22Rv1 (cell line): ENCODE results near the gene RER1.

Experiments
- ZFX ChIP-seq: fragments of 450-650 bp; IDR thresholded peaks from 2 replicates; pipeline ENCODE4 v1.6.1; 2017; ENCODE audit warnings: antibody characterized with exemption, borderline replicate concordance
- TF ChIP-seq, protein P1 (sequence below): fragments of 450-650 bp; IDR thresholded peaks from 2 replicates; pipeline ENCODE4 v1.5.1; 2017; ENCODE audit warnings: mild to moderate bottlenecking

GRCh38 chr1:2414297-2414958 lies 22.8 kb downstream of the RER1 start:
- no peak for TF ChIP-seq ZFX
- TF ChIP-seq, protein P1, sequence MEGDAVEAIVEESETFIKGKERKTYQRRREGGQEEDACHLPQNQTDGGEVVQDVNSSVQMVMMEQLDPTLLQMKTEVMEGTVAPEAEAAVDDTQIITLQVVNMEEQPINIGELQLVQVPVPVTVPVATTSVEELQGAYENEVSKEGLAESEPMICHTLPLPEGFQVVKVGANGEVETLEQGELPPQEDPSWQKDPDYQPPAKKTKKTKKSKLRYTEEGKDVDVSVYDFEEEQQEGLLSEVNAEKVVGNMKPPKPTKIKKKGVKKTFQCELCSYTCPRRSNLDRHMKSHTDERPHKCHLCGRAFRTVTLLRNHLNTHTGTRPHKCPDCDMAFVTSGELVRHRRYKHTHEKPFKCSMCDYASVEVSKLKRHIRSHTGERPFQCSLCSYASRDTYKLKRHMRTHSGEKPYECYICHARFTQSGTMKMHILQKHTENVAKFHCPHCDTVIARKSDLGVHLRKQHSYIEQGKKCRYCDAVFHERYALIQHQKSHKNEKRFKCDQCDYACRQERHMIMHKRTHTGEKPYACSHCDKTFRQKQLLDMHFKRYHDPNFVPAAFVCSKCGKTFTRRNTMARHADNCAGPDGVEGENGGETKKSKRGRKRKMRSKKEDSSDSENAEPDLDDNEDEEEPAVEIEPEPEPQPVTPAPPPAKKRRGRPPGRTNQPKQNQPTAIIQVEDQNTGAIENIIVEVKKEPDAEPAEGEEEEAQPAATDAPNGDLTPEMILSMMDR = peak; percentile 95
